HEK293T (cell line): ENCODE measurements around the gene NHSL1.

Experiments used
- CTCF ChIA-PET: fragments of 350-600 bp; formaldehyde crosslinking; extraction: SDS; loops from one replicate; lab custom pipeline; 2021; ENCODE audit warnings: antibody characterized with exemption, inconsistent platforms; lab: Yijun Ruan, JAX
- POLR2A ChIA-PET: fragments of 350-600 bp; formaldehyde crosslinking; extraction: SDS; loops from one replicate; lab custom pipeline; 2020; ENCODE audit warnings: antibody characterized with exemption, inconsistent platforms; lab: Yijun Ruan, JAX
- DNase-seq: peaks from one replicate; pipeline ENCODE4 v3.0.0; 2012; ENCODE audit warnings: mixed read lengths; ENCODE audit errors: extremely low spot score
- ARNT ChIP-seq: fragments of 450-650 bp; IDR thresholded peaks from 2 replicates; pipeline ENCODE4 v1.6.1; 2017; ENCODE audit warnings: mild to moderate bottlenecking
- BHLHE40 ChIP-seq: fragments of 450-650 bp; IDR thresholded peaks from 2 replicates; pipeline ENCODE4 v1.6.1; 2016; ENCODE audit warnings: mild to moderate bottlenecking, moderate library complexity, borderline replicate concordance
- CTBP1 ChIP-seq: fragments of 450-650 bp; IDR thresholded peaks from 2 replicates; pipeline ENCODE4 v1.6.1; 2016; ENCODE audit warnings: borderline replicate concordance
- ELF4 ChIP-seq: fragments of 450-650 bp; IDR thresholded peaks from 2 replicates; pipeline ENCODE4 v1.6.1; 2017; ENCODE audit warnings: antibody characterized with exemption
- FOXA1 ChIP-seq: fragments of 450-650 bp; IDR thresholded peaks from 2 replicates; pipeline ENCODE4 v1.6.1; 2016; ENCODE audit warnings: mild to moderate bottlenecking
- FOXK2 ChIP-seq: fragments of 450-650 bp; IDR thresholded peaks from 2 replicates; pipeline ENCODE4 v1.6.1; 2016; ENCODE audit warnings: mild to moderate bottlenecking
- FOXM1 ChIP-seq: fragments of 450-650 bp; IDR thresholded peaks from 2 replicates; pipeline ENCODE4 v1.6.1; 2017; ENCODE audit warnings: mild to moderate bottlenecking, borderline replicate concordance
- HDGF ChIP-seq: fragments of 450-650 bp; IDR thresholded peaks from 2 replicates; pipeline ENCODE4 v1.6.1; 2017; ENCODE audit warnings: antibody characterized with exemption, borderline replicate concordance
- L3MBTL2 ChIP-seq: fragments of 450-650 bp; conservative IDR thresholded peaks from 2 replicates; pipeline ENCODE4 v1.6.1; 2016; ENCODE audit warnings: mild to moderate bottlenecking
- LEF1 ChIP-seq: fragments of 450-650 bp; IDR thresholded peaks from 2 replicates; pipeline ENCODE4 v1.6.1; 2017; ENCODE audit warnings: mild to moderate bottlenecking, borderline replicate concordance
- NFRKB ChIP-seq: fragments of 450-650 bp; IDR thresholded peaks from 2 replicates; pipeline ENCODE4 v1.6.1; 2016; ENCODE audit warnings: mild to moderate bottlenecking, moderate library complexity
- PKNOX1 ChIP-seq: fragments of 450-650 bp; IDR thresholded peaks from 2 replicates; pipeline ENCODE4 v1.6.1; 2016
- SP1 ChIP-seq: fragments of 450-650 bp; IDR thresholded peaks from 2 replicates; pipeline ENCODE4 v1.6.1; 2017
- SUZ12 ChIP-seq: fragments of 450-650 bp; IDR thresholded peaks from 2 replicates; pipeline ENCODE4 v1.6.1; 2016; ENCODE audit warnings: mild to moderate bottlenecking
- TARDBP ChIP-seq: fragments of 450-650 bp; IDR thresholded peaks from 2 replicates; pipeline ENCODE4 v1.6.1; 2016
- ZNF384 ChIP-seq: fragments of 450-650 bp; IDR thresholded peaks from 2 replicates; pipeline ENCODE4 v1.6.1; 2016

The NHSL1 gene

GRCh38 chr6:138374230-138374629 is 125.1 kb downstream of the NHSL1 start:
- DNase-seq = no peak
- ChIA-PET POLR2A (no interaction called here), CTCF (no interaction called here)
- TF ChIP-seq L3MBTL2 (no peak), FOXA1 (no peak), FOXK2 (no peak), FOXM1 (no peak), TARDBP (no peak), SP1 (no peak)

DNA sequence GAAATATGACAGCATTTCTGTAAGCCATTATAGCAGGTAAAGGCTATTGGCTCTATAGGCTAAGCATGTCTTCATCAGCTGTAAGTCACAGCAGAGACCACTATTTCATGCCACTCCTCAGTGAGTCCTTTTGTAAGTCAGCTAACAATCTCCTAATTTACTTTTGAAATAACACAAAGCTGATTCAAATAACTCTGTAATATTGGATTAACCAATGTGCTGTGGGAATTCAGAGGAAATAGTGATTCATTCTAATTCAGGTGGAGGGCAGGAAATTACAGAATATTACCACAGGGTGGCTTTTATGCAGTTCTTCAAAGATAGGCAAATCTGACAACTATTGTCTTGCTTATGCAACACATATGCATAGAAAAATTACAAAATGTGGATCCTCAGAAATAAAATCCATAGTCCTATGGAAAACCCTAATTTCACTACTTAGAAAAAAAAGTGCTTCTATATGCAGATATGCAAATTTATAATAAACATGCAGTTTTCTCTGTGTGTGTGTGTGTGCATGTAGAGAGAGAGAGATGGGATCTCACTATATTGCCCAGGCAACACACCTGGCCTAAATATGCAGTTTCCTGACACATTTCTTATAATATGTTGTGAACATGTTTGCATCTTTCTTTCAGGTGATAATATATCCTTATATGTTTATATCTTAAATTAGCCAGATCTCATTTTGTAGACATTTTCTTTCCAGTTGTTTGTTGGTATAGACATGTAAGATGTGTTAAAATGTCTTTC is 126.4 kb downstream of the NHSL1 start:
- ChIA-PET CTCF (interaction anchor here (0.7 kb wide), 2 partner anchors 137 to 1020 kb away, joined by 3 read pairs; no protein-coding TSS in a partner anchor), POLR2A (interaction anchor here (0.8 kb wide), 1 partner anchor 209 kb away, joined by 3 read pairs; no protein-coding TSS in a partner anchor)
- DNase-seq = no peak
- TF ChIP-seq LEF1 (no peak), L3MBTL2 (no peak), FOXK2 (no peak), SP1 (no peak), NFRKB (no peak), ZNF384 (no peak), HDGF (no peak), SUZ12 (no peak), ARNT (no peak), FOXA1 (no peak), CTBP1 (no peak), FOXM1 (no peak), BHLHE40 (no peak), TARDBP (no peak), ELF4 (no peak), PKNOX1 (no peak)
